Ovary (tissue), 9 donors: ENCODE results near the gene SPATA31E1. TPM values are rescaled to one million over a fixed set of nuclear protein-coding genes. Genes with fewer than 3 reads are reported as not detected.

Experiments used
- DNase-seq, 5 donors: peaks; one replicate each; pipeline ENCODE4 v3.0.0-alpha.2; 2019 to 2020
- H3K27ac ChIP-seq, 2 donors: fragments of 200-600 bp; one replicate each; pipeline versions ENCODE4 v1.5.1 to v1.8.0; 2019 to 2022
- H3K27me3 ChIP-seq: fragments of 200-600 bp; one replicate; pipeline ENCODE4 v1.8.0; 2022
- H3K36me3 ChIP-seq: fragments of 200-600 bp; sonication (generic); one replicate; pipeline ENCODE4 v1.5.1; 2019
- H3K4me1 ChIP-seq: one replicate; pipeline ENCODE4 v1.8.1; 2013; ENCODE audit warnings: mild to moderate bottlenecking, moderate library complexity; ENCODE audit not compliant: insufficient read depth
- H3K4me3 ChIP-seq: fragments of 200-600 bp; sonication (generic); one replicate; pipeline ENCODE4 v1.5.1; 2017
- H3K9me3 ChIP-seq, 2 donors: fragments of 200-600 bp in 1 of 2; sonication (generic) in 1 of 2; one replicate each; pipeline versions ENCODE4 v1.5.1 to v1.8.1; 2013 to 2019; ENCODE audit warnings: mild to moderate bottlenecking in 1 of 2, moderate library complexity in 1 of 2
- CTCF ChIP-seq, 3 donors: fragments of 450-650 bp in 2 of 3; fragments of 200-600 bp in 1 of 3; IDR thresholded peaks; one replicate each; pipeline versions ENCODE4 v1.5.1 to v1.8.0; 2016 to 2022; ENCODE audit warnings: antibody characterized with exemption in 3 of 3, mild to moderate bottlenecking in 1 of 3
- EP300 ChIP-seq: sonication (generic); formaldehyde crosslinking; IDR thresholded peaks from one replicate; pipeline ENCODE4 v1.6.1; 2017; ENCODE audit warnings: antibody characterized with exemption
- POLR2A ChIP-seq: fragments of 450-650 bp; IDR thresholded peaks from one replicate; pipeline ENCODE4 v1.6.1; 2017; ENCODE audit warnings: antibody characterized with exemption, mild to moderate bottlenecking, moderate library complexity
- WGBS, 3 donors: extraction: QIAGEN DNeasy Blood & Tissue Kit in 1 of 3; methylation state at CpG; one replicate each; pipeline versions ENCODE4 v1.1.5 to v1.1.7; 2013 to 2017; 5-methylcytosine and 5-hydroxymethylcytosine counted together
- intact Hi-C, 4 donors: fragments of 100-400 bp; cut with DNase I; formaldehyde crosslinking; loops; one replicate each; pipeline versions ENCODE4 v1.11.0 to v1.15.1; 2022 to 2023
- polyA plus RNA-seq, 2 donors: library from polyadenylated mRNA; stranded (reverse); fragments of 200-250 nt in 1 of 2; fragments of 350-450 nt in 1 of 2; fragmentation: Illumina TruSeq in 1 of 2; extraction: RNeasy Lipid Tissue Mini Kit (QIAGEN cat#74804) in 1 of 2; gene quantifications; one replicate each; pipeline ENCODE4 v1.2.3, GENCODE V29; 2013 to 2014
- total RNA-seq, 7 donors: library from RNA; depleted of rRNA in 2 of 7; stranded (reverse); fragments of >200 nt in 2 of 7; fragmentation: NEBNext Ultra II Directional in 3 of 7; extraction: Animal tissue kit (Norgen Biotek cat#: 25700) in 3 of 7; gene quantifications; one replicate each; pipeline versions ENCODE4 v1.1.0 to v1.2.4, GENCODE V29; 2016 to 2023
- donor health status: DM: no; HTN: no; CAD: no; lungs with moderate emphysema.
- donor health status: DM: no; HTN: no; CAD: no.
- donor health status: Bipolar disorder and iron deficiency.
- donor health status: DM: yes; HTN: yes; CAD: no.
- donor health status: DM: no; HTN: no; CAD: no.
- donor health status: DM: yes; HTN: yes; CAD: no.

The SPATA31E1 gene
- total and polyA plus RNA-seq, 9 donors = not detected

GRCh38 chr9:87869082-87869481, 13.6 kb upstream of the SPATA31E1 start:
- peak in 2 of 5 donors; percentile 2 to 23 for DNase-seq
- TF ChIP-seq CTCF (IDR thresholded peaks at IDR 0.05) (no peak), EP300 (no peak), POLR2A (no peak)
- Histone ChIP-seq H3K27ac (no peak overlapping the region), H3K27me3 (no peaks in the 10 kb centered on the region), H3K4me1 (no peaks in the 10 kb centered on the region), H3K9me3 (no peaks in the 10 kb centered on the region), H3K4me3 (no peak overlapping the region), H3K36me3 (no peaks in the 10 kb centered on the region)
- 91 to 93% (median 92%) methylated on average over 10 to 11 of the region's 11 CpGs for WGBS, 3 donors
- intact Hi-C loops = no loop called here

- Histone ChIP-seq H3K27me3 (no peaks in the 10 kb centered on the region), H3K9me3 (no peaks in the 10 kb centered on the region), H3K4me1 (no peaks in the 10 kb centered on the region), H3K36me3 (no peaks in the 10 kb centered on the region), H3K27ac (no peak overlapping the region), H3K4me3 (no peak overlapping the region)
- 92 to 94% (median 93%) methylated on average over 7 of the region's 7 CpGs for WGBS, 3 donors
- TF ChIP-seq POLR2A (no peak), EP300 (no peak), CTCF (IDR thresholded peaks at IDR 0.05) (no peak)
- intact Hi-C loops = no loop called here
- peak in 1 of 5 donors; percentile 1 for DNase-seq
Observed at GRCh38 chr9:87871425-87872078, 11.1 kb upstream of the SPATA31E1 start.

- no peaks in the 10 kb centered on the region for H3K27me3 ChIP-seq
- no peak overlapping the region for H3K4me3 ChIP-seq
- intact Hi-C loops = no loop called here
- no peak for TF ChIP-seq CTCF (IDR thresholded peaks at IDR 0.05)
- no peak for TF ChIP-seq POLR2A
- no peak for TF ChIP-seq EP300
- no peaks in the 10 kb centered on the region for H3K4me1 ChIP-seq
- WGBS, 3 donors = 58 to 63% (median 62%) methylated on average over 8 of the region's 8 CpGs
- peak in 1 of 5 donors; percentile 5 for DNase-seq
- H3K9me3 ChIP-seq = no peaks in the 10 kb centered on the region
- no peak overlapping the region for H3K27ac ChIP-seq
- no peaks in the 10 kb centered on the region for H3K36me3 ChIP-seq
Observed at GRCh38 chr9:87872079-87872624, 10.5 kb upstream of the SPATA31E1 start.

GRCh38 chr9:87873607-87874303, 8.9 kb upstream of the SPATA31E1 start:
- Histone ChIP-seq H3K27me3 (no peaks in the 10 kb centered on the region), H3K9me3 (no peaks in the 10 kb centered on the region), H3K4me1 (no peaks in the 10 kb centered on the region), H3K36me3 (no peaks in the 10 kb centered on the region), H3K4me3 (no peak overlapping the region), H3K27ac (no peak overlapping the region)
- intact Hi-C loops = no loop called here
- WGBS, 3 donors = 93 to 97% (median 95%) methylated on average over 5 of the region's 5 CpGs
- DNase-seq = peak in 1 of 5 donors; percentile 1
- TF ChIP-seq EP300 (no peak), CTCF (IDR thresholded peaks at IDR 0.05) (no peak), POLR2A (no peak)
